HS-27A (cell line): ENCODE data around the gene FAM53B.

Source experiments
- DNase-seq: peaks from one replicate; pipeline ENCODE4 v3.0.0-alpha.2; 2012; ENCODE audit warnings: low read depth, missing footprints

The FAM53B gene

DNA sequence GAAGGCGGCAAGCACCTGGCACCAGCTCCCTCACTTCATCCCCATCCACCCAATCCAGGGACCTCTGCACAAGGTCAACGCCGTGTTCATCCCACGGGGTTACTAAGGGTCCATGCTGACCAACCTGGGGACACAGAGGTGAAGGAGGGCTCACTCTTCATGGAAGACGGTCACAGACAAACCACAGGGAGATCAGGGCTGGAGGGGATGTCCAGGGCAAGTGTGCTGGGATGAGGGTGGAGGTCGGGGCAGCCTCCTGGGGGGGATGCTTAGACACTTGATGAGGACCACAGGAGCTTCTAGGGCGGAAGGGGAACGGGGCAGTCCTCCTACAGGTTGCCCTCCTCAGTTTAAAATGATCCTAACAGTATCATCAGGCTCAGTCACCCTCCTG is 46.7 kb downstream of the FAM53B start:
- DNase-seq: no peak

DNA sequence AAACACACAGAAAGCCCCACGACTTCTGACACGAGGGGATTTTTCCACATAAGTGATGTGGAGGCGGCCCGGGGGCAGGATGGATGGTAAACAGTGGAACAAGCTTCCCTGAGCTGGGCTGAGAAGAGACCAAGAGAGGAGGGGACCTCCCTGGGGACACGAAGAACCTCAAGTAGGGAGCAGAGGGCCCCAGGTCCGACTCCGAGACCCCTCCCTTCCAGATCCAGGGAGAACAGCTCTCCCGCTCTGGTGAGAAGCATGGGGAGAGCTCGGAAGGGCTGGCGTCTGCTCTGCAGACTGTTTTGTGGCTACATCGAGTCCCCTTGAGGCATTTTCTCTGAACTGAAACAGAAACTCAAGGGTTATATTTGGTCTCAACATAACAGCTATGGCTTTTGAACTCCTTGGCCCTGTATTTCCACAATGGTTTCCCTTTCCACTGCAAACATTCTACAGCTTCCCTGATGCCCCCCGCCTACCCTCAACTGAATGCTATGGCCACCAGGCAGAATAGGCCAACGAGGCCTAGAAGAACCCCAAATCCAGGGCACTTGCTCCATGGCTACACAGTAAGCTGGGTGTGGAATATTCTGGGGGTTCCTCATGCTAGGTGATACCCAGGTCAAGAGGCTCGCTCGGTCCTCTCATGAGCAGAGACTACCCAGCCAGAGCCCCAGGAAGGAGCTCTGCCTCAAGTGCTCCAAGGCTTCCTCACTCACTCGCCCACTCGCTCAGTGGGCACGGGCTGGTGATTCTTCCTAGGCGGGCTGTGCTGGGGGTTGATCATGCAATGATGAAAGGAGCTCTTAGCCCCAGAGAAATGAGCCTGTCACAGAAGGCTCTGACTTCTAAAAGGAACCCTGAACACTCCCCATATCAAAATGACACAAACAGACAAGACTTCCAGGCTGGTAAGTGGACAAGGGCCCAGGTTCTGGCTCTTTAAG is 47.5 kb downstream of the FAM53B start:
- DNase-seq: no peak

DNA sequence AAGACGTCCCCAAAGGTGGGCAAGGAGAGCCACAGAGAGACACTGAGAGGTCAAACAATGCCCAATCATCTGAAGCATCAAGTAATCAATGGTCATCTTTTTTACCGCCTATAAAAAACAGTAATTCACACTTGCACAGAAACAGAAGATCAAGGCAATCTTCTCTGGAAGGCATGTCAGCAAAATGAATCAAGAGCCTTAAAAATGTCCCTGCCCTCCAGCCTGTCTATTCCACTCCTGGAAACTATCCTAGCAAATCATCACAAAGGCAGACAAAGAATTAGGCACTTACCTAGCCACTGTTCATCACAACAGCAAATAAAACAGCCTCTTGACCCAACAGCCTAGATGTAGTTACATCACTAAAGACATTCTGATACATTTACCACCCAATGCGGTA is 48.9 kb downstream of the FAM53B start:
- DNase-seq: no peak

- no peak for DNase-seq
Observed at GRCh38 chr10:124694481-124695220, 49.5 kb downstream of the FAM53B start.

DNA sequence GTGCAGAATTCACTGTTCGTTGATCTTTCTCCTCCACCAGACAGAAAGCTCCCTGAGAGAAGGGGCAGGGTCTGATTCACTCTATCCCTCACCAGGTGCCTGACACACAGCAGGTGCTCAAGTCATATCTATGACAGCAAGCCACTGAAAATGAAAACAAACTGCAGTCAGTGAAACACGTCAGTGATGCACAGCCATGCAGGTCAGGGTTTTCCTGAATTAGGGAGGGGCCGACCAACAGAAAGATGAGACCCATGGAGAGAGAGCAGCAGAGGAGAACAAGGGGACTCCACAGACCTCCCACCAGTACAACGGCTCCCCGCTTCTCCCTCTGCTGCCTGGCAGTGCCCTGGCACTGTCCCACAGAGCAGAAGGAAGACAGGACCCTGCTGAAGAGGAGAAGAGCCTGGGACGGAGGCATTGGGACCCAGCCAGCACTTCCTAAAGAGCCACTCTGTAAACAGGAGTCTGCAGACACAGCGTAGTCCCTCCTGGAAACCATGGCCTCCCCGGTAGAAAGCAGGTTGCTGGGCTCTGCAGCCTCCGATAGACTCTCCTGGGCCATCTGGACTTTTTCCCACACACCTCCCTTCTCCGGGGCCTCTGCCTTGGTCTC is 50.3 kb downstream of the FAM53B start:
- DNase-seq: no peak

GRCh38 chr10:124693396-124693795 is 50.8 kb downstream of the FAM53B start:
- DNase-seq: no peak

DNA sequence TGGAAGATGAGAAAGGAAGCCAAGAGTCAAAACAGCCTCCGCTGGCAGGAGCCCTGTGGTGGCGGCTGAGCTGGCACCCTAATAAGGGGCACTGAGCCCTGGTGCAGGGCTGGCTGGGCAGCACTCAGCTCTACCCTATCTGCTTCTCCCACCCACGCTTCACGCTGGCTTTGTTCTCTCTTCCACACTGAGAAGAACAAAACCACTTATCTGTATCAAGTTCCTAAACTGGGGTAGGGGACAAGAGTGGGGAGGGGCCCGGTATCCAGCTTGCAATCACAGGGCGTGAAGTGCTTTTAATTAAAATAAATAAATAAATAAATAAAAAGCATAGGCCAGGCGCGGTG is 52.1 kb downstream of the FAM53B start:
- DNase-seq: no peak

- DNase-seq: no peak
Observed at GRCh38 chr10:124691421-124692099, 52.6 kb downstream of the FAM53B start.

- no peak for DNase-seq
Observed at GRCh38 chr10:124691002-124691401, 53.2 kb downstream of the FAM53B start.

DNA sequence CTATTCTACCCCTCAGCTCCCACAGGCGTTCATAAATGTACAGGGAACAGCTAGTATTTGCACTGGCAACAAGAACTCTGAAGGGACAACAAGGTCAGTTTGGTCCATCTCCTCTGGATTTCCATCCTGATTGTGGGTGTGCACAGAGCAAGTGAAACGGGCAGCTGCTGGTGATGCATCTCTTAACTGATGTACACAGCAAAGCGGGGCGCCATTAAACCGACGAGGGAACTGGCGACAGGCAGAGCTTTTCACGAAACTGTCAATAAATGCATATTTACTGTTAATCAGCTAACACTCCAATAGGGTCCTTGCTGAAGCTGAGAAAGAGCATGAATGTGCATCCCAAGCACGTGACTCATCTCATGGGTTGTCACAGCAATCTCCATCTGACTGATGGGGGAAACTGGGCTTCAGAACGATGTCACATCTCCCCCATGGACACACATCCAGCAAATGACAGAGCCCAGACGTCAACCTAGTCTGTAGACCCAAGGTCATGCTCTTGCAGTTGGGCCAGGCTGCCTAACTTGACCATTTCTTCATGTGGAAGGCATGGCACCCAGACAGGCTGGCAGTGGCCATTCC is 54.2 kb downstream of the FAM53B start:
- no peak for DNase-seq

GRCh38 chr10:124688889-124689670 is 55.1 kb downstream of the FAM53B start:
- no peak for DNase-seq

DNA sequence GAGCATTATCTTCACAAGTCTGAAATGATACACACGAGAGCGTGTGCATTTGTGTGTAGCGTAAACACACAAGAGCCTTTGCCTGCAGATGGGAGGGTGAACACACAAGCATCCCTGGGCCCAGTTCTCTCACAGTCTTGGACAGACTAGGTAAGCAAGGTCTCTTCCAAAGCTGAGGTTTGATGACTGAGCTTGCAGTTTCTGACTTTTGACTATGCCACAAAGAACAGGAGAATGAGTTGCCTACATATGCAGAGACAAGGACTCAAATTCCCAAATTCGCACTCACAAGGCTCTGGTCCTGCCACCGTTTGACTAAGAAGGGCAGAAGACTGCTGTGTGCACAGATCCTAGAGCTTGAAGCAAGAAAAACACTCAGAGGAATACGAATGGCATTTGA is 55.8 kb downstream of the FAM53B start:
- no peak for DNase-seq

DNA sequence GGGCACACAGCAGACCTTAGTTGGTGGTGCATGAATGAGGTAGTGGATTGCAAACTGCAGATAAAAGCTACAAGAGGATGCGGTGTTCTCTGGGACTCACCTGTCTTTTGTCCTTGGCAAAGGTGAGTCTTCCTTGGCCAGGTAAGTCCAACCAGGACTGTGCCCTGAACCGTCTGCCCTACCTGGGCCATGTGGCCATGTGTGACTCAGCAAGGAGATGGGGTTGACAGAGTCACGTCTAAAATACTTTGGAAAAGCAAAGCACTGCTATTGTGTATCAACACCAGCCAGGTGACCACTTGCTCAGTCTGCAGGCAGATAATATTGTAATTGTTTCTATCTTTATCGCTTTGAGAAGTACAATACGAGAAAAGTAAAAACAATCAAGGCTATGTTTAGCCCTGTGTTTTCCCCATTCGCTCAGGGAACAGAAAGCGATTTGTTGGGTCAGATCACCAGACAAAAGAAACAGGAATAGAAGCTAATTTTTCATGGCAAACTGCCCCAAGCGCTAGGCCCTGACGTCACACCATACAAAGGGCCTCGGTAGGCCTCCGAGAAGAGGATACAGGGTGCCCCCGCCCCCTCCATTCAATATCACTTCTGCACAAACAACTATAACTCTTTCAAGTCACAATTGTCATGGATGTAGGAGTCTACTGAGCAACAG is 57.3 kb downstream of the FAM53B start:
- DNase-seq: no peak

DNA sequence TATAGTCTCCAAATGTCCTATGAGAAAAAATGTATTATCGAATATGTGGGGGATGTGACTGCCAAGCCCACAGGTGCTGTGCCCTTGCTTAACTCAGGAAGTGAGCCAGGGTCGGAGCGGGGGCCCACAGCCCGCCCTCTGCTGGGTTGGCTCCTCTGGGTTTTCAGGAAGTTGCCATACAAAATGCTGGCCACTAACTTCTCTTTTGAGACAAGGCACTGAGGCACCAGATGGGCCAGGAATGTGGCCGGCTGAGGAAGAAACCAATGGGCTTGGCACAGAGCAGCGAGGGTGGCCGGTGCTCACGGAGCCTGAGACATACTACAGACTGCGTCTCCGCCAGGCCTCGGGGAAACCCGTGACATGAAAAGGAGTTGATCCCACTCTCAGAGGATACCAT is 58.9 kb downstream of the FAM53B start:
- no peak for DNase-seq

GRCh38 chr10:124683814-124684213 is 60.4 kb downstream of the FAM53B start:
- no peak for DNase-seq

DNA sequence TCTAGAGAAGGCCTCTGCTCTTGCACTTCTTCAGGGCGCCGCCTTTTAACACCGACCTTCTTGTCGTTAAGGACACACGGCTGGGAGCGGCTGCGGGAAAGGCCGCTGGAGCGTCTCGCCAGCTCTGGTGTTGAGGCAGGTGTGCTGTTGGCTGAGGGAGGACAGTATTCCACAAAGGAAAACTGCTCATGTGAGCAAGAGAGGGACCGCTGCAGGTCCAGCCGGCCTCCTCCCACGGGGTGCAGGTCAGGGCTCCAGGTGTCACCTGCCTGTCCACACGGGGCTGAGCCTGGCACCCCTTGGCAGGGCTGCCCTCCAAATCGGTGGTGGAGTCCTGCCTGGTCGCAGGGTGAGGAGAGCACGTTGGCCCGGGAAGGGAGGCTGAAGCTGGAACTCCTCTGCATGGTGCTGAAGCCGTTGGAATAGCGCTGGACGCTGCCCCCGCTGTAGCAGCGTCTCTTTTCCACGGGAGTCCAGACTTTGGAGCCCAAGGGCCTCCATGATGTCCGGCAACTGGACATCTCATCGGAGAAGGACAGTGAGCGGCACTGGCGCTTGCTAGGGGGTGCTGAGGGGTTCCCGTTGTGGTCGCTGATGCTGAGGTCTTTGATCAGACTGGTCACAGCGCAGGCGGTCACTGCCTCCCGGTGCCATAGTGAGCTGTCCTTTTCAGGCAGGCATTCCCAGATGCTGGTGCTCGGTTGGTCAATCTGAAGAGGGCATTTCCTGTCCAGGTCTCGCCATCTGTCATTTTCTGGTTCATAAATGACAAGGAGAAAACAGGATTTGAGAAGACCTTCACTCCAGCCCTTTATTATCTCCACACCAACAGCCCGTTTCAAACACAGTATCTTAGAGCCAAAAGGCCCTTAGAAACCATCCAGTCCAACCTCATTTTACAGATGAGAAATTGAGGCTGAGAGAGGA is 62.3 kb downstream of the FAM53B start:
- no peak for DNase-seq

DNA sequence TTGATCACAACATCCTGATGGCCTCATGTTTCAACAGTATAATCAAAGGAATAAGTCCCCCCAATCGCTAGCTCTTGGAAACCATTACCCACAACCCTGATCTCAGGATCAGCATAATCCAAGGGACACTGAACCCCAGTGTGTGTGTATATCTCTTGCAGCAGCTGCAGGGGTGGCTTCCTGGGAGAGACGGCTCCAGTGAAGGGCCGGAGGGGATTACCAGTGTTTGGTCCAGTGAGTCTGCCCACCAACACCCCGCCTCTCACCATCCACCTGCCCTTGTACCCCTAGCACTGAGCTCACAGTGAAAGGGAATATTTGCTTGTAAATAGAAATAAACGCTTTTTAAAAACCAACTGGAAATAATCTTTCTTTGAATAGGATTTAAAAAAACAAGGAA is 63.1 kb downstream of the FAM53B start:
- DNase-seq: no peak

GRCh38 chr10:124680675-124681074 is 63.5 kb downstream of the FAM53B start:
- no peak for DNase-seq

GRCh38 chr10:124679401-124679800 is 64.8 kb downstream of the FAM53B start:
- DNase-seq: no peak
